HCT116 (cell line): ENCODE data around the gene JUN. TPM values are rescaled to one million over a fixed set of nuclear protein-coding genes. Genes with fewer than 3 reads are reported as not detected.

Experiments used
- ATAC-seq: fragments of 200-7000 bp; cut with Tn5 transposase; 2 replicates; pipeline ENCODE4 v1.9.1; 2020; ENCODE audit warnings: mild to moderate bottlenecking, moderate library complexity
- BruUV-seq: library from RNA; stranded (reverse); fragments of 400-500 nt; replicated peaks from 2 replicates; lab custom pipeline; 2021; lab: Mats Ljungman, UMichigan
- CTCF ChIA-PET: fragments of 300-600 bp; sonication (Branson Sonifier 250); formaldehyde crosslinking; loops from one replicate; lab custom pipeline; 2021; ENCODE audit warnings: antibody characterized with exemption; lab: Charles Lee
- POLR2A ChIA-PET: fragments of 300-600, 350-600 bp; sonication (Branson Sonifier 250); formaldehyde crosslinking; loops from one replicate; lab custom pipeline; 2021; ENCODE audit warnings: antibody characterized with exemption; lab: Charles Lee
- RAD21 ChIA-PET, 2 experiments: fragments of 300-600 bp; sonication (Branson Sonifier 250); formaldehyde crosslinking; loops; one replicate each; lab custom pipeline; 2023; ENCODE audit warnings: low total read pairs in 2 of 2; ENCODE audit not compliant: uncharacterized antibody in 2 of 2, unreplicated experiment in 2 of 2, low non-redundant PET in 1 of 2; lab: Charles Lee
- DNase-seq: peaks from one replicate; pipeline ENCODE4 v3.0.0-alpha.2; 2010; ENCODE audit warnings: low read depth, low spot score
- H2AFZ ChIP-seq: fragments of 200-600 bp; shearing (Covaris generic), sonication (generic); 2 replicates; pipeline ENCODE4 v1.6.1; 2017; ENCODE audit warnings: low read depth, mixed run types, mixed read lengths, antibody characterized with exemption, low read length; ENCODE audit not compliant: poor library complexity, severe bottlenecking
- H3K27ac ChIP-seq: 2 replicates; pipeline ENCODE4 v1.5.1; 2012; ENCODE audit warnings: low read depth, low read length
- H3K27me3 ChIP-seq: fragments of 200-600 bp; sonication (generic); 2 replicates; pipeline ENCODE4 v1.6.1; 2016; ENCODE audit warnings: mixed run types, low read length, mixed read lengths; ENCODE audit not compliant: insufficient read depth
- H3K36me3 ChIP-seq, 2 experiments: fragments of 200-500 bp in 1 of 2; fragments of 200-600 bp in 1 of 2; sonication (Bioruptor generic) in 1 of 2; sonication (generic) in 1 of 2; 2 replicates each; pipeline versions ENCODE4 v1.5.1 to v1.6.1; 2014 to 2016; ENCODE audit warnings: low read length in 2 of 2, inconsistent platforms in 1 of 2, mixed read lengths in 1 of 2, mixed run types in 1 of 2; ENCODE audit not compliant: insufficient read depth in 2 of 2, control insufficient read depth in 1 of 2
- H3K4me1 ChIP-seq, 2 experiments: fragments of 200-600 bp in 1 of 2; sonication (generic) in 1 of 2; 2 replicates each; pipeline versions ENCODE4 v1.5.1 to v1.6.1; 2012 to 2017; ENCODE audit warnings: low read length in 2 of 2, inconsistent platforms in 1 of 2, mild to moderate bottlenecking in 1 of 2, mixed read lengths in 1 of 2, mixed run types in 1 of 2, moderate library complexity in 1 of 2; ENCODE audit not compliant: insufficient read depth in 2 of 2, control insufficient read depth in 1 of 2
- H3K4me2 ChIP-seq: fragments of 200-600 bp; sonication (generic); 2 replicates; pipeline ENCODE4 v1.6.1; 2017; ENCODE audit warnings: mixed run types, low read length, mixed read lengths
- H3K4me3 ChIP-seq, 2 experiments: fragments of 200-600 bp in 1 of 2; sonication (generic) in 1 of 2; replicated peaks in 1 of 2; 2 replicates each; pipeline ENCODE4 v1.5.1; 2011 to 2016; ENCODE audit warnings: low read length in 2 of 2, control low read depth in 1 of 2, low read depth in 1 of 2, mild to moderate bottlenecking in 1 of 2, mixed read lengths in 1 of 2, mixed run types in 1 of 2
- H3K79me2 ChIP-seq: fragments of 200-600 bp; sonication (generic); 2 replicates; pipeline ENCODE4 v1.6.1; 2017; ENCODE audit warnings: mild to moderate bottlenecking, mixed run types, low read length, moderate library complexity, mixed read lengths; ENCODE audit not compliant: insufficient read depth
- H3K9ac ChIP-seq: fragments of 200-600 bp; sonication (generic); 2 replicates; pipeline ENCODE4 v1.6.1; 2016; ENCODE audit warnings: low read length, mixed read lengths
- H3K9me2 ChIP-seq: fragments of 200-600 bp; sonication (generic), shearing (Covaris generic); 2 replicates; pipeline ENCODE4 v1.6.1; 2017; ENCODE audit warnings: mixed run types, mild to moderate bottlenecking, moderate library complexity; ENCODE audit not compliant: insufficient read depth
- H3K9me3 ChIP-seq, 2 experiments: fragments of 200-500 bp in 1 of 2; fragments of 200-600 bp in 1 of 2; sonication (Bioruptor generic) in 1 of 2; sonication (generic) in 1 of 2; 2 replicates each; pipeline ENCODE4 v1.6.1; 2014 to 2017; ENCODE audit warnings: low read length in 2 of 2, mixed read lengths in 2 of 2, inconsistent platforms in 1 of 2, low read depth in 1 of 2, mild to moderate bottlenecking in 1 of 2, mixed run types in 1 of 2, moderate library complexity in 1 of 2; ENCODE audit not compliant: control insufficient read depth in 1 of 2, insufficient read depth in 1 of 2
- H4K20me1 ChIP-seq: fragments of 200-600 bp; sonication (generic), shearing (Covaris generic); 2 replicates; pipeline ENCODE4 v1.6.1; 2017; ENCODE audit warnings: mixed run types, mild to moderate bottlenecking, moderate library complexity; ENCODE audit not compliant: insufficient read depth
- CEBPB ChIP-seq: IDR thresholded peaks from 2 replicates; pipeline ENCODE4 v1.6.1; 2012; ENCODE audit warnings: low read depth
- EZH2 ChIP-seq: fragments of 200-600 bp; sonication (generic); IDR thresholded peaks from 2 replicates; pipeline ENCODE4 v1.6.1; 2017; ENCODE audit warnings: antibody characterized with exemption, mixed run types
- EZH2phosphoT487 ChIP-seq: fragments of 200-600 bp; IDR thresholded peaks from 2 replicates; pipeline ENCODE4 v1.6.1; 2018; ENCODE audit warnings: antibody characterized with exemption, borderline replicate concordance
- FOSL1 ChIP-seq: IDR thresholded peaks from 2 replicates; pipeline ENCODE4 v1.6.1; 2012; ENCODE audit warnings: low read depth
- POLR2A ChIP-seq: IDR thresholded peaks from 2 replicates; pipeline ENCODE4 v1.7.0; 2011; ENCODE audit warnings: borderline replicate concordance; ENCODE audit not compliant: insufficient read depth, insufficient read length; ENCODE audit errors: extremely low read depth
- RAD21 ChIP-seq: IDR thresholded peaks from 2 replicates; pipeline ENCODE4 v1.6.1; 2012; ENCODE audit warnings: low read depth, mild to moderate bottlenecking
- SIN3A ChIP-seq: IDR thresholded peaks from 2 replicates; pipeline ENCODE4 v1.6.1; 2012; ENCODE audit warnings: low read depth
- SRF ChIP-seq: IDR thresholded peaks from 2 replicates; pipeline ENCODE4 v1.6.1; 2012; ENCODE audit warnings: low read depth
- TCF7L2 ChIP-seq: IDR thresholded peaks from 2 replicates; pipeline ENCODE4 v1.7.0; 2011; ENCODE audit warnings: borderline replicate concordance, inconsistent platforms; ENCODE audit not compliant: insufficient read depth, insufficient read length; ENCODE audit errors: extremely low read depth
- YY1 ChIP-seq: IDR thresholded peaks from 2 replicates; pipeline ENCODE4 v1.6.1; 2011; ENCODE audit warnings: low read length, low read depth, moderate library complexity, mild to moderate bottlenecking; ENCODE audit not compliant: insufficient replicate concordance; ENCODE audit errors: extremely low read depth
- ZNF274 ChIP-seq: fragments of 200-500 bp; sonication (Bioruptor generic); IDR thresholded peaks from 2 replicates; pipeline ENCODE4 v1.6.1; 2014; ENCODE audit warnings: mild to moderate bottlenecking, low read depth, low read length, inconsistent platforms
- intact Hi-C: fragments of 100-400 bp; cut with micrococcal nuclease; formaldehyde crosslinking; loops from 2 replicates; pipeline ENCODE4 v1.10.0; 2022
- total RNA-seq: library from RNA; stranded (reverse); gene quantifications from one replicate; pipeline ENCODE4 v1.2.1, GENCODE V29; 2021; ENCODE audit not compliant: unreplicated experiment
- TF ChIP-seq, protein P1 (sequence below): IDR thresholded peaks from 2 replicates; pipeline ENCODE4 v1.6.1; 2011; ENCODE audit warnings: mild to moderate bottlenecking, low read length, moderate library complexity; ENCODE audit not compliant: insufficient replicate concordance; ENCODE audit errors: extremely low read depth
- TF ChIP-seq, protein P2 (sequence below): IDR thresholded peaks from 2 replicates; pipeline ENCODE4 v1.6.1; 2012

Gene JUN
- total RNA-seq, 1 experiment from 2014 or later: 18.7 TPM

DNA sequence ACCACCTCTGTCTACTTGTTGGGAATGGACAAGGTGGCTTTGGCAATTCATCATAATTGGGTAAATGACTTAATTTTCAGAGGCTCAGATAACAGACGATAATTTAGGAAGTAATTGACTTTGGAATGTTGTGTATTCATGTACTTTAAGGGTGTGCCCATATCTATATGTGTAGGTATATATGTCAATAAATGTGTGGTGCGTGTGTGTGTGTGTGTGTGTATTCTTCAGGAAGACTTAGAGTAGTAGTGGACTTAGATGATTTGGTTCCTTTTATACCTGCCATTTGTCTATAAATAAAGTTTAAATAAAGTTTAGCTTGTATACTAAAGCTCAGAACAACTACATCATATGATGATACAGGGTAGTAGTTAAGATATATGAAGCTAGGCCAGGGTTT, 20.0 kb upstream of the JUN start:
- Histone ChIP-seq H4K20me1 (no peaks in the 10 kb centered on the region), H3K9me2 (no peaks in the 10 kb centered on the region), H3K27ac (no peak overlapping the region), H3K9ac (no peak overlapping the region), H3K36me3 (no peaks in the 10 kb centered on the region), H3K79me2 (no peaks in the 10 kb centered on the region), H3K4me3 (no peak overlapping the region), H2AFZ (no peak overlapping the region), H3K27me3 (no peaks in the 10 kb centered on the region), H3K4me2 (no peak overlapping the region), H3K9me3 (no peaks in the 10 kb centered on the region), H3K4me1 (peaks cover 3 to 12% of the 10 kb centered on the region in 2 experiments; a peak in 3 of 4 replicates)
- intact Hi-C loops: no loop called here
- BruUV-seq: no TSS peak
- DNase-seq: no peak
- ChIA-PET RAD21 (no interaction called here), CTCF (no interaction called here), POLR2A (interaction anchor here (1.6 kb wide), 1 partner anchor 20 kb away, joined by 4 read pairs; the partner anchor contains the start of gene JUN)
- ATAC-seq: no peak
- TF ChIP-seq, protein P1, sequence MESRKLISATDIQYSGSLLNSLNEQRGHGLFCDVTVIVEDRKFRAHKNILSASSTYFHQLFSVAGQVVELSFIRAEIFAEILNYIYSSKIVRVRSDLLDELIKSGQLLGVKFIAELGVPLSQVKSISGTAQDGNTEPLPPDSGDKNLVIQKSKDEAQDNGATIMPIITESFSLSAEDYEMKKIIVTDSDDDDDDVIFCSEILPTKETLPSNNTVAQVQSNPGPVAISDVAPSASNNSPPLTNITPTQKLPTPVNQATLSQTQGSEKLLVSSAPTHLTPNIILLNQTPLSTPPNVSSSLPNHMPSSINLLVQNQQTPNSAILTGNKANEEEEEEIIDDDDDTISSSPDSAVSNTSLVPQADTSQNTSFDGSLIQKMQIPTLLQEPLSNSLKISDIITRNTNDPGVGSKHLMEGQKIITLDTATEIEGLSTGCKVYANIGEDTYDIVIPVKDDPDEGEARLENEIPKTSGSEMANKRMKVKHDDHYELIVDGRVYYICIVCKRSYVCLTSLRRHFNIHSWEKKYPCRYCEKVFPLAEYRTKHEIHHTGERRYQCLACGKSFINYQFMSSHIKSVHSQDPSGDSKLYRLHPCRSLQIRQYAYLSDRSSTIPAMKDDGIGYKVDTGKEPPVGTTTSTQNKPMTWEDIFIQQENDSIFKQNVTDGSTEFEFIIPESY: no peak
- TF ChIP-seq SRF (no peak), FOSL1 (no peak), EZH2 (no peak), RAD21 (no peak)

DNA sequence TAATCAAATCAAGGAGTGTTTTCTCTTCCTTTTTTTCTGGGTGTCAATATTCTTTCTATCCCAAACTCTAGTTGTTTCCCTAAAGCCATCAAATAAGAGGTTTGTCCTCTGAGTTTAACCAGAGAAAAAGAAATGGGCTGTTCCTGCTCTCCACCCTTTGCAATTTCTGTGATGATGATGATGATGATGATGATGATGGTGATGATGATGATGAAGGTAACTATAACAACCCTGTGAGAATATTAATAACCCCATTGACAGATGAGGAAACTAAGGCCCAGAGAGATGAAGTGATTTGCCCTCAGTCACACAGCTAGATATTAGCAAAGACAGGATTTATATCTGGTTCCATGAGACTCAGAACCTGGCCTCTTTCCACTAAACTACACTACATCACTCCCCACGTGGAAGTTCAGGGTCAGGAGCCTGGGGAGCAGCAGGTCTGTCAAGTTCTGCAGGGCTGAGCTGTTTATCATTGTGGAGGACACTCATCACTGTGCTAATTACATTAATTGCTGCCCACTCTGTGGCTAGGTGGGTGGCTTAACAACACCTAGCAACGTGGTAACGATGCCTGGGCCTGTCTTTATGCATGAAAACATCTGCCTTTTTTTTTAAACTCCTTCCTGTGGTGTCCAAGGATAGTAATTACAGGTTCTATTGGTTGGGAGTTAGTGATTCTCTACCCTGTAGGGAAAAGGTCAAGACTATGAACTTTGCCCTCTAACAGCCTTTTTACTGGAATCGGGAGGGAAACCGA, 19.0 kb upstream of the JUN start:
- H3K9ac ChIP-seq: no peak overlapping the region
- ChIA-PET RAD21 (no interaction called here), CTCF (no interaction called here), POLR2A (no interaction called here)
- no peaks in the 10 kb centered on the region for H3K79me2 ChIP-seq
- no peak for ATAC-seq
- DNase-seq: no peak
- H3K4me3 ChIP-seq: no peak overlapping the region
- H3K27me3 ChIP-seq: no peaks in the 10 kb centered on the region
- no peak overlapping the region for H3K4me2 ChIP-seq
- peaks cover 3 to 12% of the 10 kb centered on the region in 2 experiments; a peak in 3 of 4 replicates for H3K4me1 ChIP-seq
- no peaks in the 10 kb centered on the region for H3K9me2 ChIP-seq
- H2AFZ ChIP-seq: no peak overlapping the region
- H4K20me1 ChIP-seq: no peaks in the 10 kb centered on the region
- intact Hi-C loops: no loop called here
- BruUV-seq: no TSS peak
- no peaks in the 10 kb centered on the region for H3K36me3 ChIP-seq
- no peak overlapping the region for H3K27ac ChIP-seq
- H3K9me3 ChIP-seq: no peaks in the 10 kb centered on the region
- TF ChIP-seq EZH2phosphoT487 (no peak), YY1 (no peak), RAD21 (no peak), POLR2A (no peak), TCF7L2 (no peak), CEBPB (no peak), SIN3A (no peak), ZNF274 (no peak)
- TF ChIP-seq, protein P2, sequence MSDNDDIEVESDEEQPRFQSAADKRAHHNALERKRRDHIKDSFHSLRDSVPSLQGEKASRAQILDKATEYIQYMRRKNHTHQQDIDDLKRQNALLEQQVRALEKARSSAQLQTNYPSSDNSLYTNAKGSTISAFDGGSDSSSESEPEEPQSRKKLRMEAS: no peak
- TF ChIP-seq, protein P1: no peak
